H1 (cell line): ENCODE results near the gene CASZ1. TPM values are rescaled to one million over a fixed set of nuclear protein-coding genes. Genes with fewer than 3 reads are reported as not detected.

Experiments used
- CTCF ChIA-PET: fragments of 300-600 bp; sonication (Branson Sonifier 250); formaldehyde crosslinking; loops from one replicate; lab custom pipeline; 2021; ENCODE audit not compliant: partially characterized antibody; lab: Charles Lee
- POLR2A ChIA-PET: fragments of 300-600 bp; sonication (Branson Sonifier 250); formaldehyde crosslinking; loops from one replicate; lab custom pipeline; 2021; ENCODE audit warnings: inconsistent platforms; ENCODE audit not compliant: partially characterized antibody; lab: Charles Lee
- DNase-seq, 2 experiments: peaks; one replicate each; pipeline versions ENCODE4 v3.0.0 to v3.0.0-alpha.2; 2010 to 2022; ENCODE audit warnings: low spot score in 2 of 2, low read depth in 1 of 2, mixed read lengths in 1 of 2
- FAIRE-seq: peaks from 2 replicates; lab custom pipeline; 2011; peaks lifted over from hg19 to GRCh38; lab: Jason Lieb, UNC
- H2AFZ ChIP-seq: 2 replicates; pipeline ENCODE4 v1.8.1; 2012; ENCODE audit warnings: low read length, inconsistent platforms
- H2AK5ac ChIP-seq: 2 replicates; pipeline ENCODE4 v1.6.1; 2013; ENCODE audit warnings: low read depth, low read length
- H2BK120ac ChIP-seq: replicated peaks from 2 replicates; pipeline ENCODE3; 2013; ENCODE audit warnings: low read depth, low read length, inconsistent platforms
- H2BK12ac ChIP-seq: 2 replicates; pipeline ENCODE4 v1.6.1; 2013; ENCODE audit warnings: low read depth, low read length
- H2BK15ac ChIP-seq: 2 replicates; pipeline ENCODE4 v1.6.1; 2013; ENCODE audit warnings: low read length
- H2BK20ac ChIP-seq: 2 replicates; pipeline ENCODE4 v1.6.1; 2013; ENCODE audit warnings: low read length
- H2BK5ac ChIP-seq: 2 replicates; pipeline ENCODE4 v1.6.1; 2013; ENCODE audit warnings: low read depth, low read length
- H3K14ac ChIP-seq: 2 replicates; pipeline ENCODE4 v1.6.1; 2013; ENCODE audit warnings: inconsistent platforms; ENCODE audit not compliant: insufficient read length
- H3K18ac ChIP-seq: 2 replicates; pipeline ENCODE4 v1.6.1; 2013; ENCODE audit warnings: low read length; ENCODE audit errors: extremely low read depth
- H3K23ac ChIP-seq: 2 replicates; pipeline ENCODE4 v1.6.1; 2013; ENCODE audit warnings: inconsistent platforms; ENCODE audit not compliant: insufficient read length
- H3K23me2 ChIP-seq: 2 replicates; pipeline ENCODE4 v1.6.1; 2013; ENCODE audit warnings: low read depth, low read length
- H3K27ac ChIP-seq: 2 replicates; pipeline ENCODE4 v1.6.1; 2011; ENCODE audit warnings: low read depth, low read length, inconsistent platforms
- H3K27me3 ChIP-seq, 4 experiments: replicated peaks in 1 of 4; 1 replicate in 1 of 4; 2 replicates in 3 of 4; pipeline versions ENCODE4 v1.6.1 to v1.8.1; 2011 to 2013; ENCODE audit warnings: low read length in 3 of 4, mild to moderate bottlenecking in 3 of 4, inconsistent platforms in 2 of 4, mixed read lengths in 2 of 4, moderate library complexity in 1 of 4; ENCODE audit not compliant: control insufficient read depth in 3 of 4, insufficient read depth in 3 of 4; ENCODE audit errors: extremely low read depth in 1 of 4
- H3K36me3 ChIP-seq, 4 experiments: 2 replicates each; pipeline versions ENCODE4 v1.6.1 to v1.8.1; 2011 to 2013; ENCODE audit warnings: mild to moderate bottlenecking in 4 of 4, low read length in 3 of 4, moderate library complexity in 2 of 4, control low read depth in 1 of 4, inconsistent platforms in 1 of 4; ENCODE audit not compliant: insufficient read depth in 4 of 4, control insufficient read depth in 2 of 4
- H3K4ac ChIP-seq: replicated peaks from 2 replicates; pipeline ENCODE3; 2013; ENCODE audit warnings: low read length, low read depth, mixed read lengths, inconsistent platforms; ENCODE audit not compliant: insufficient read length
- H3K4me1 ChIP-seq, 4 experiments: replicated peaks in 1 of 4; 1 replicate in 1 of 4; 2 replicates in 3 of 4; pipeline versions ENCODE4 v1.6.1 to v1.8.1; 2011 to 2013; ENCODE audit warnings: low read length in 3 of 4, inconsistent platforms in 2 of 4, mixed read lengths in 1 of 4; ENCODE audit not compliant: insufficient read depth in 4 of 4, control insufficient read depth in 3 of 4
- H3K4me2 ChIP-seq, 2 experiments: 2 replicates each; pipeline versions ENCODE4 v1.6.1 to v1.8.1; 2011 to 2013; ENCODE audit warnings: low read depth in 2 of 2, low read length in 2 of 2, control low read depth in 1 of 2, inconsistent platforms in 1 of 2, mild to moderate bottlenecking in 1 of 2; ENCODE audit not compliant: insufficient read depth in 1 of 2
- H3K4me3 ChIP-seq, 4 experiments: fragments of 200-600, 300-600 bp in 1 of 4; sonication (generic), shearing (Covaris generic), sonication (Bioruptor Twin) in 1 of 4; 2 replicates each; pipeline versions ENCODE4 v1.5.1 to v1.8.1; 2011 to 2016; ENCODE audit warnings: low read length in 4 of 4, low read depth in 3 of 4, control low read depth in 2 of 4, inconsistent platforms in 2 of 4, mild to moderate bottlenecking in 2 of 4, mixed read lengths in 1 of 4, moderate library complexity in 1 of 4; ENCODE audit not compliant: insufficient read depth in 2 of 4; ENCODE audit errors: extremely low read depth in 1 of 4
- H3K56ac ChIP-seq: replicated peaks from 2 replicates; pipeline ENCODE3; 2013; ENCODE audit warnings: low read depth, mild to moderate bottlenecking, mixed read lengths, low read length, inconsistent platforms; ENCODE audit not compliant: insufficient read length
- H3K79me1 ChIP-seq: 2 replicates; pipeline ENCODE4 v1.6.1; 2013; ENCODE audit warnings: low read depth, low read length, control low read depth
- H3K79me2 ChIP-seq, 2 experiments: 2 replicates each; pipeline versions ENCODE4 v1.6.1 to v1.8.1; 2012 to 2013; ENCODE audit warnings: low read length in 2 of 2, mild to moderate bottlenecking in 2 of 2, inconsistent platforms in 1 of 2; ENCODE audit not compliant: insufficient read depth in 2 of 2, control insufficient read depth in 1 of 2
- H3K9ac ChIP-seq, 4 experiments: replicated peaks in 1 of 4; 1 replicate in 1 of 4; 2 replicates in 3 of 4; pipeline versions ENCODE4 v1.6.1 to v1.8.1; 2011 to 2013; ENCODE audit warnings: low read depth in 3 of 4, low read length in 3 of 4, control low read depth in 2 of 4, mild to moderate bottlenecking in 2 of 4, moderate library complexity in 2 of 4, inconsistent platforms in 1 of 4; ENCODE audit errors: extremely low read depth in 1 of 4
- H3K9me3 ChIP-seq, 2 experiments: 2 replicates each; pipeline versions ENCODE4 v1.6.1 to v1.8.1; 2012 to 2013; ENCODE audit warnings: mild to moderate bottlenecking in 2 of 2, moderate library complexity in 2 of 2, control low read depth in 1 of 2, inconsistent platforms in 1 of 2, low read depth in 1 of 2, low read length in 1 of 2, mixed read lengths in 1 of 2; ENCODE audit not compliant: insufficient read depth in 2 of 2
- H4K20me1 ChIP-seq, 2 experiments: replicated peaks in 1 of 2; 2 replicates each; pipeline versions ENCODE3 to v1.8.1; 2011 to 2013; ENCODE audit warnings: inconsistent platforms in 2 of 2, low read length in 2 of 2, mild to moderate bottlenecking in 1 of 2; ENCODE audit not compliant: insufficient read depth in 2 of 2, control insufficient read depth in 1 of 2
- H4K5ac ChIP-seq: 2 replicates; pipeline ENCODE4 v1.6.1; 2013; ENCODE audit warnings: low read length, low read depth, mixed read lengths, inconsistent platforms; ENCODE audit not compliant: insufficient read length
- H4K8ac ChIP-seq: 2 replicates; pipeline ENCODE4 v1.8.0; 2013; ENCODE audit warnings: mild to moderate bottlenecking, moderate library complexity, low read length, inconsistent platforms; ENCODE audit not compliant: insufficient read depth; ENCODE audit errors: extremely low read depth
- H4K91ac ChIP-seq: replicated peaks from 2 replicates; pipeline ENCODE3; 2013; ENCODE audit warnings: low read length, mixed read lengths, inconsistent platforms; ENCODE audit not compliant: insufficient read length
- CBX5 ChIP-seq: fragments of 300-800, 300-1000 bp; sonication (generic); IDR thresholded peaks from 2 replicates; pipeline ENCODE4 v1.7.1; 2016; ENCODE audit warnings: antibody characterized with exemption, low read length, low read depth
- CEBPB ChIP-seq: IDR thresholded peaks from 2 replicates; pipeline ENCODE4 v1.6.1; 2012; ENCODE audit warnings: low read depth, low read length
- CHD2 ChIP-seq: IDR thresholded peaks from 2 replicates; pipeline ENCODE4 v1.6.1; 2012; ENCODE audit warnings: low read length, improper control_type of control experiment
- EGR1 ChIP-seq: IDR thresholded peaks from 2 replicates; pipeline ENCODE4 v1.6.1; 2011; ENCODE audit warnings: low read depth, low read length, borderline replicate concordance
- TAF7 ChIP-seq: optimal IDR thresholded peaks from 2 replicates; pipeline ENCODE3; 2011; ENCODE audit warnings: low read depth, mild to moderate bottlenecking, inconsistent platforms, low read length, moderate library complexity, borderline replicate concordance
- WGBS, 2 experiments: shearing (Covaris generic) in 1 of 2; methylation state at CpG; one replicate each; pipeline versions ENCODE4 v1.1.6 to v1.1.7; 2013 to 2015; ENCODE audit warnings: low lambda C conversion rate in 2 of 2, mixed read lengths in 2 of 2, inconsistent platforms in 1 of 2, low coverage in 1 of 2, missing lambda C conversion rate in 1 of 2; ENCODE audit not compliant: insufficient replicate concordance in 2 of 2, insufficient coverage in 1 of 2, insufficient read length in 1 of 2; ENCODE audit errors: extremely low coverage in 1 of 2, missing lambda C conversion rate in 1 of 2; 5-methylcytosine and 5-hydroxymethylcytosine counted together
- polyA plus RNA-seq, 7 experiments: library from polyadenylated mRNA; depleted of rRNA in 3 of 7; stranded (reverse) in 5 of 7; unstranded in 2 of 7; fragments of >200 nt in 5 of 7; fragments of 200-250 nt in 2 of 7; gene quantifications; 1 replicate in 5 of 7; 2 replicates in 1 of 7; 4 replicates in 1 of 7; pipeline versions ENCODE4 v1.2.1 to v1.2.3, GENCODE V29; 2011 to 2013; ENCODE audit warnings: missing spikeins in 2 of 7, mixed read lengths in 2 of 7
- total RNA-seq: library from RNA; stranded (reverse); fragmentation: NEBNext Ultra II Directional; extraction: Animal tissue kit (Norgen Biotek cat#: 25700); gene quantifications from 2 replicates; pipeline ENCODE4 v1.2.1, GENCODE V29; 2021

Gene CASZ1
- total and polyA plus RNA-seq, 2 of the 8 experiments (the other 6 are each of a cell fraction or from before 2014, with no cell fraction given): 4.4 to 7.7 TPM

DNA sequence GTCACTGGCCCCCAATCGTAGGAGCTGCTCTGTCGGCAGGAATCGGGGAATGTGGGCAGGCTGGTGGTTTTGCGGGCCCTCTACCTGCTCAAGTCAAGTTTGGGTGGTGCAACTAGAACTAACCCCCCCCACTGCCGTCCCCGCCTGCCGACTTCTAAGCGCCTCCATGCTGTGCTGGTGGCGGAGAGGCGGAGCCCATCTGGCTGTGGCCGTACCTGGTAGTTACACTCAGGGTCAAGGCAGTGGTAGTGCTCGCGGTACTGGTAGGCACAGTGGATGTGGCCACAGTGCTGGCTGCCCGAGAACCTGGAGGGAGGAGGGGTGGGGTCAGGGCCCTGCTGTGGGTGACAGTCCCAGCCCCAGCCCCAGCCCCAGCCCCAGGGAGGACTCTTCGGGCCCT lies 140.0 kb downstream of the CASZ1 start:
- Histone ChIP-seq H3K27me3 (peaks cover 0 to 5% (median 3%) of the 10 kb centered on the region in 4 experiments; a peak in 2 of 7 replicates), H3K79me2 (no peaks in the 10 kb centered on the region), H2AFZ (no peak overlapping the region), H4K91ac (no peak overlapping the region), H3K79me1 (no peaks in the 10 kb centered on the region; the same call in 1 of the 2 replicates), H3K9me3 (no peaks in the 10 kb centered on the region), H2BK120ac (no peak overlapping the region), H3K9ac (no peak overlapping the region), H4K8ac (peak overlapping the region; percentile 25; the same call in 1 of the 2 replicates), H3K23ac (no peak overlapping the region), H2BK12ac (no peak overlapping the region), H4K5ac (no peak overlapping the region), H3K56ac (no peak overlapping the region), H3K27ac (no peak overlapping the region), H2BK15ac (no peak overlapping the region), H3K18ac (no peak overlapping the region), H3K4ac (peak overlapping the region; percentile 21), H2AK5ac (no peak overlapping the region), H2BK5ac (no peak overlapping the region), H3K4me2 (no peak overlapping the region), H4K20me1 (peaks cover 0 to 7% of the 10 kb centered on the region in 2 experiments), H3K4me1 (peaks cover 0 to 6% (median 3%) of the 10 kb centered on the region in 4 experiments; a peak in 4 of 7 replicates), H3K23me2 (peaks cover 2% of the 10 kb centered on the region; the same call in 1 of the 2 replicates), H3K14ac (no peak overlapping the region), H3K4me3 (no peak overlapping the region), H3K36me3 (peaks cover 0 to 5% (median 2%) of the 10 kb centered on the region in 4 experiments; a peak in 5 of 8 replicates), H2BK20ac (no peak overlapping the region)
- DNase-seq (no peak), FAIRE-seq (no peak)
- CTCF ChIA-PET: interaction anchor here (0.5 kb wide), 1 partner anchor 341 kb away, joined by 3 read pairs; no protein-coding TSS in a partner anchor
- POLR2A ChIA-PET: interaction anchor here (1.7 kb wide), 1 partner anchor 12 kb away, joined by 5 read pairs; no protein-coding TSS in a partner anchor
- WGBS, 2 experiments: 86% methylated on average over 13 of the region's 15 CpGs; no CpG with 5 or more reads in 1 of the 2 experiments
- TF ChIP-seq CEBPB (no peak), CHD2 (no peak), EGR1 (no peak), TAF7 (no peak), CBX5 (no peak)
